Measurements from ENCODE around the gene SPEG. TPM values are rescaled to one million over a fixed set of nuclear protein-coding genes. Genes with fewer than 3 reads are reported as not detected.

The SPEG gene
- total RNA-seq, 4 donors from 2014 or later = 3.2 to 49.5 (median 10.2) TPM

- H3K4me3 ChIP-seq = no peak overlapping the region
- peaks cover 0 to 47% (median 0%) of the 10 kb centered on the region in 3 donors for H3K36me3 ChIP-seq
- TF ChIP-seq POLR2A (IDR thresholded peaks at IDR 0.05) (no peak), CTCF (IDR thresholded peaks at IDR 0.05) (no peak)
- H3K27ac ChIP-seq = no peak overlapping the region
- H3K4me1 ChIP-seq = peaks cover 0 to 13% (median 0%) of the 10 kb centered on the region in 4 donors
- DNase-seq = no peak
- H3K9me3 ChIP-seq = no peaks in the 10 kb centered on the region
- H3K27me3 ChIP-seq = no peaks in the 10 kb centered on the region
Measured at GRCh38 chr2:219506153-219506801, 71.6 kb downstream of the SPEG start.

GRCh38 chr2:219506802-219507526, 72.3 kb downstream of the SPEG start:
- no peak overlapping the region for H3K27ac ChIP-seq

GRCh38 chr2:219507581-219508443, 73.2 kb downstream of the SPEG start:
- H3K9me3 ChIP-seq = no peaks in the 10 kb centered on the region
- TF ChIP-seq CTCF (IDR thresholded peaks at IDR 0.05) = no peak
- TF ChIP-seq POLR2A (IDR thresholded peaks at IDR 0.05) = no peak
- no peak overlapping the region for H3K27ac ChIP-seq
- peaks cover 0 to 8% of the 10 kb centered on the region in 2 donors for H3K27me3 ChIP-seq
- H3K4me1 ChIP-seq = peaks cover 0 to 13% (median 0%) of the 10 kb centered on the region in 4 donors
- no peak for DNase-seq
- no peak overlapping the region for H3K4me3 ChIP-seq
- H3K36me3 ChIP-seq = peaks cover 0 to 40% (median 0%) of the 10 kb centered on the region in 3 donors

More at GRCh38 chr2:219506802-219507526, 72.3 kb downstream of the SPEG start:
- no peak for TF ChIP-seq CTCF (IDR thresholded peaks at IDR 0.05)
- TF ChIP-seq POLR2A (IDR thresholded peaks at IDR 0.05) = no peak
- peaks cover 0 to 41% (median 0%) of the 10 kb centered on the region in 3 donors for H3K36me3 ChIP-seq
- no peak overlapping the region for H3K4me3 ChIP-seq
- DNase-seq = no peak
- no peaks in the 10 kb centered on the region for H3K9me3 ChIP-seq
- peaks cover 0 to 6% of the 10 kb centered on the region in 2 donors for H3K27me3 ChIP-seq
- H3K4me1 ChIP-seq = peaks cover 0 to 13% (median 0%) of the 10 kb centered on the region in 4 donors

- Histone ChIP-seq H3K4me3 (no peak overlapping the region), H3K27me3 (peaks cover 0 to 14% of the 10 kb centered on the region in 2 donors), H3K9me3 (no peaks in the 10 kb centered on the region), H3K36me3 (peaks cover 0 to 40% (median 0%) of the 10 kb centered on the region in 3 donors), H3K27ac (no peak overlapping the region), H3K4me1 (peaks cover 0 to 13% (median 0%) of the 10 kb centered on the region in 4 donors)
- DNase-seq = no peak
- no peak for TF ChIP-seq CTCF (IDR thresholded peaks at IDR 0.05)
- TF ChIP-seq POLR2A (IDR thresholded peaks at IDR 0.05) = no peak
Measured at GRCh38 chr2:219508444-219508734, 73.7 kb downstream of the SPEG start.

GRCh38 chr2:219508971-219509779, 74.5 kb downstream of the SPEG start:
- H3K27ac ChIP-seq = no peak overlapping the region
- H3K4me1 ChIP-seq = peaks cover 0 to 13% (median 0%) of the 10 kb centered on the region in 4 donors
- TF ChIP-seq POLR2A (IDR thresholded peaks at IDR 0.05) (no peak), CTCF (IDR thresholded peaks at IDR 0.05) (no peak)
- H3K9me3 ChIP-seq = no peaks in the 10 kb centered on the region
- peaks cover 0 to 14% of the 10 kb centered on the region in 2 donors for H3K27me3 ChIP-seq
- peak overlapping the region in 1 of 4 donors; percentile 23 for H3K4me3 ChIP-seq
- H3K36me3 ChIP-seq = peaks cover 0 to 32% (median 0%) of the 10 kb centered on the region in 3 donors
- DNase-seq = no peak

Measured in Peyer's patch (tissue), 4 donors.